NCI-H146 (cell line): ENCODE measurements around the gene WWOX.

Experiments
- DNase-seq: peaks from one replicate; lab custom pipeline; 2025; lab: John Stamatoyannopoulos, UW

WWOX gene

GRCh38 chr16:78362524-78363135 lies 263.2 kb downstream of the WWOX start:
- DNase-seq, result no peak

GRCh38 chr16:78363843-78364555 lies 264.5 kb downstream of the WWOX start:
- no peak for DNase-seq

GRCh38 chr16:78364556-78364880 lies 265.1 kb downstream of the WWOX start:
- no peak for DNase-seq

GRCh38 chr16:78365366-78365765 lies 265.9 kb downstream of the WWOX start:
- no peak for DNase-seq

- DNase-seq, result no peak
These were observed 269.0 kb downstream of the WWOX start for GRCh38 chr16:78368121-78369102.

GRCh38 chr16:78372277-78372676 lies 272.8 kb downstream of the WWOX start:
- DNase-seq, result peak; percentile 65

GRCh38 chr16:78375055-78375679 lies 275.7 kb downstream of the WWOX start:
- no peak for DNase-seq

- DNase-seq, result no peak
These were observed 277.0 kb downstream of the WWOX start for GRCh38 chr16:78376452-78376851.

- DNase-seq, result no peak
These were observed 277.9 kb downstream of the WWOX start for GRCh38 chr16:78377312-78377711.

GRCh38 chr16:78381060-78381459 lies 281.6 kb downstream of the WWOX start:
- DNase-seq, result no peak

GRCh38 chr16:78383118-78383517 lies 283.7 kb downstream of the WWOX start:
- no peak for DNase-seq

GRCh38 chr16:78385086-78385805 lies 285.8 kb downstream of the WWOX start:
- DNase-seq, result no peak

GRCh38 chr16:78386557-78387324 lies 287.3 kb downstream of the WWOX start:
- no peak for DNase-seq

- no peak for DNase-seq
These were observed 289.6 kb downstream of the WWOX start for GRCh38 chr16:78389009-78389498.

GRCh38 chr16:78390092-78390491 lies 290.6 kb downstream of the WWOX start:
- no peak for DNase-seq

- no peak for DNase-seq
These were observed 291.3 kb downstream of the WWOX start for GRCh38 chr16:78390508-78391324.

- DNase-seq, result no peak
These were observed 293.2 kb downstream of the WWOX start for GRCh38 chr16:78392585-78393195.

- DNase-seq, result no peak
These were observed 295.6 kb downstream of the WWOX start for GRCh38 chr16:78395035-78395434.

GRCh38 chr16:78396046-78396445 lies 296.6 kb downstream of the WWOX start:
- DNase-seq, result no peak
